ENCODE data around the gene HDDC3.

DNA sequence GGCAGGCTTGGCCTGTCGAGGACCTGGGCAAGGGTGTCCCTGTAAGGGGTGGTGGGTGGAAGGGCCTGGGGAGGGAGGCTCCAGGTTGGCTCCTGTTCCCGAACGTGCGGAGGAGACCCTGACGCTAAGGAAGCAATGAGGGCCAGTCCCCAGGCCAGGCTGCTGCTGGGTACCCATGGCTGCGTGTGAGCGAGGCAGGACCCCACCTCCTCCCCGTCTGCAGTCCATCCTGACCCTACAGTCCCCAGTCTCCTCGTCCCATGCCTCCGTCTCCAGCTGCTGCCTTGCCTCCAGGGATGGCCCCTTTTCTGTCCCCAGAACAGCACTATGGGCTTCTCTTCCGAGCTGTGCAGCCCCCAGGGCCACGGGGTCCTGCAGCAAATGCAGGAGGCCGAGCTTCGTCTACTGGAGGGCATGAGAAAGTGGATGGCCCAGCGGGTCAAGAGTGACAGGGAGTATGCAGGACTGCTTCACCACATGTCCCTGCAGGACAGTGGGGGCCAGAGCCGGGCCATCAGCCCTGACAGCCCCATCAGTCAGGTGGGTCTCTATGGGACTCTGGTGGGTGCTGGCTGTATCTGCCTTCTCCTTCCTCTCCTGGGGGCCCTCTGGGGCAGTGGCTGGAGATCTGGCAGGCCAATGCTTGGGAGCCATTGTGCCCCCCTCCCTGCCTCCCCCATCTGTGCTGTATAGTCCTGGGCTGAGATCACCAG lies 47.5 kb downstream of the HDDC3 start:
- TF ChIP-seq ZFX (IDR thresholded peaks at IDR 0.05): no peak
- TF ChIP-seq, protein P1, sequence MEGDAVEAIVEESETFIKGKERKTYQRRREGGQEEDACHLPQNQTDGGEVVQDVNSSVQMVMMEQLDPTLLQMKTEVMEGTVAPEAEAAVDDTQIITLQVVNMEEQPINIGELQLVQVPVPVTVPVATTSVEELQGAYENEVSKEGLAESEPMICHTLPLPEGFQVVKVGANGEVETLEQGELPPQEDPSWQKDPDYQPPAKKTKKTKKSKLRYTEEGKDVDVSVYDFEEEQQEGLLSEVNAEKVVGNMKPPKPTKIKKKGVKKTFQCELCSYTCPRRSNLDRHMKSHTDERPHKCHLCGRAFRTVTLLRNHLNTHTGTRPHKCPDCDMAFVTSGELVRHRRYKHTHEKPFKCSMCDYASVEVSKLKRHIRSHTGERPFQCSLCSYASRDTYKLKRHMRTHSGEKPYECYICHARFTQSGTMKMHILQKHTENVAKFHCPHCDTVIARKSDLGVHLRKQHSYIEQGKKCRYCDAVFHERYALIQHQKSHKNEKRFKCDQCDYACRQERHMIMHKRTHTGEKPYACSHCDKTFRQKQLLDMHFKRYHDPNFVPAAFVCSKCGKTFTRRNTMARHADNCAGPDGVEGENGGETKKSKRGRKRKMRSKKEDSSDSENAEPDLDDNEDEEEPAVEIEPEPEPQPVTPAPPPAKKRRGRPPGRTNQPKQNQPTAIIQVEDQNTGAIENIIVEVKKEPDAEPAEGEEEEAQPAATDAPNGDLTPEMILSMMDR (conservative IDR thresholded peaks at IDR 0.05): no peak
